Fibroblast of the conjunctiva (primary cell): ENCODE results near the gene MEGF11.

ENCODE experiments used
- DNase-seq: peaks from one replicate; pipeline ENCODE4 v3.0.0-alpha.2; 2010; ENCODE audit warnings: low read depth

MEGF11 gene

GRCh38 chr15:66089509-66089908, 164.0 kb downstream of the MEGF11 start:
- DNase-seq = no peak

GRCh38 chr15:66089049-66089448, 164.5 kb downstream of the MEGF11 start:
- DNase-seq = no peak

GRCh38 chr15:66085128-66085527, 168.4 kb downstream of the MEGF11 start:
- no peak for DNase-seq

- no peak for DNase-seq
These were observed 168.8 kb downstream of the MEGF11 start for GRCh38 chr15:66084704-66085103.

- no peak for DNase-seq
These were observed 172.7 kb downstream of the MEGF11 start for GRCh38 chr15:66080717-66081398.

- DNase-seq = no peak
These were observed 174.6 kb downstream of the MEGF11 start for GRCh38 chr15:66078929-66079275.

- DNase-seq = no peak
These were observed 175.2 kb downstream of the MEGF11 start for GRCh38 chr15:66078196-66078928.

- no peak for DNase-seq
These were observed 176.3 kb downstream of the MEGF11 start for GRCh38 chr15:66077320-66077663.

- no peak for DNase-seq
These were observed 176.8 kb downstream of the MEGF11 start for GRCh38 chr15:66076591-66077319.

GRCh38 chr15:66075947-66076346, 177.6 kb downstream of the MEGF11 start:
- DNase-seq = no peak

- no peak for DNase-seq
These were observed 180.8 kb downstream of the MEGF11 start for GRCh38 chr15:66072616-66073361.

GRCh38 chr15:66071921-66072295, 181.6 kb downstream of the MEGF11 start:
- no peak for DNase-seq

- no peak for DNase-seq
These were observed 182.2 kb downstream of the MEGF11 start for GRCh38 chr15:66071160-66071920.

GRCh38 chr15:66070220-66070934, 183.2 kb downstream of the MEGF11 start:
- DNase-seq = no peak

GRCh38 chr15:66069751-66070150, 183.8 kb downstream of the MEGF11 start:
- DNase-seq = no peak

GRCh38 chr15:66068801-66069200, 184.7 kb downstream of the MEGF11 start:
- DNase-seq = no peak

GRCh38 chr15:66067687-66068086, 185.9 kb downstream of the MEGF11 start:
- no peak for DNase-seq

GRCh38 chr15:66066481-66066880, 187.1 kb downstream of the MEGF11 start:
- DNase-seq = no peak

GRCh38 chr15:66066005-66066404, 187.5 kb downstream of the MEGF11 start:
- DNase-seq = no peak

GRCh38 chr15:66065325-66065724, 188.2 kb downstream of the MEGF11 start:
- no peak for DNase-seq

- DNase-seq = no peak
These were observed 190.4 kb downstream of the MEGF11 start for GRCh38 chr15:66063147-66063546.
